ENCODE measurements around the gene LYZL1.

- TF ChIP-seq CTCF (conservative IDR thresholded peaks at IDR 0.05): no peak
- TF ChIP-seq EZH2 (IDR thresholded peaks at IDR 0.05; ENCODE audit: low read depth): no peak
These were observed 15.4 kb upstream of the LYZL1 start for GRCh38 chr10:29273478-29273877.
